ENCODE measurements around the gene SRRM3. TPM values are rescaled to one million over a fixed set of nuclear protein-coding genes. Genes with fewer than 3 reads are reported as not detected.
A peak's percentile ranks its signal among the peaks of the same experiment; 100 is the strongest.

The SRRM3 gene
- total RNA-seq, 4 donors from 2014 or later, result 1.6 to 4.1 (median 2.8) TPM

GRCh38 chr7:76293407-76293901 lies 91.8 kb downstream of the SRRM3 start:
- no peak for ATAC-seq
- Histone ChIP-seq H3K9me3 (no peaks in the 10 kb centered on the region), H3K4me1 (peaks cover 9 to 70% (median 44%) of the 10 kb centered on the region in 3 donors), H3K4me3 (no peak overlapping the region), H3K27ac (peak overlapping the region; percentile 87 to 98 (median 97)), H3K36me3 (no peaks in the 10 kb centered on the region), H3K27me3 (no peaks in the 10 kb centered on the region)
- no peak for TF ChIP-seq POLR2A (IDR thresholded peaks at IDR 0.05)
- TF ChIP-seq CTCF (IDR thresholded peaks at IDR 0.05), result no peak
- no peak for TF ChIP-seq EP300 (IDR thresholded peaks at IDR 0.05)
- no peak for TF ChIP-seq POLR2AphosphoS5 (IDR thresholded peaks at IDR 0.05)
- 73 to 79% methylated on average over 2 to 4 of the region's 8 CpGs for WGBS, 2 donors (ENCODE audit: low coverage in 1 of 2)

- ATAC-seq, result peak; percentile 84
- Histone ChIP-seq H3K4me3 (peak overlapping the region; percentile 12 to 48), H3K36me3 (no peaks in the 10 kb centered on the region), H3K9me3 (no peaks in the 10 kb centered on the region), H3K27me3 (no peaks in the 10 kb centered on the region), H3K27ac (peak overlapping the region; percentile 87 to 98 (median 97)), H3K4me1 (peaks cover 9 to 70% (median 44%) of the 10 kb centered on the region in 3 donors)
- peak; percentile 91 for TF ChIP-seq POLR2AphosphoS5 (IDR thresholded peaks at IDR 0.05)
- TF ChIP-seq CTCF (IDR thresholded peaks at IDR 0.05), result no peak
- TF ChIP-seq EP300 (IDR thresholded peaks at IDR 0.05), result peak; percentile 1
- TF ChIP-seq POLR2A (IDR thresholded peaks at IDR 0.05), result no peak
- WGBS, 2 donors (ENCODE audit: low coverage in 1 of 2), result 0 to 14% methylated on average over 1 to 6 of the region's 20 CpGs
Measured at GRCh38 chr7:76294344-76295024, 92.8 kb downstream of the SRRM3 start.

GRCh38 chr7:76296743-76297740 lies 95.3 kb downstream of the SRRM3 start:
- Histone ChIP-seq H3K27me3 (no peaks in the 10 kb centered on the region), H3K4me1 (peaks cover 9 to 66% (median 41%) of the 10 kb centered on the region in 3 donors), H3K27ac (peak overlapping the region; percentile 85 to 98 (median 96)), H3K4me3 (no peak overlapping the region), H3K9me3 (no peaks in the 10 kb centered on the region), H3K36me3 (no peaks in the 10 kb centered on the region)
- peak; percentile 60 for ATAC-seq
- WGBS, 2 donors (ENCODE audit: low coverage in 1 of 2), result 40 to 100% methylated on average over 4 to 11 of the region's 22 CpGs
- TF ChIP-seq POLR2AphosphoS5 (IDR thresholded peaks at IDR 0.05) (peak; percentile 85), POLR2A (IDR thresholded peaks at IDR 0.05) (no peak), EP300 (IDR thresholded peaks at IDR 0.05) (no peak), CTCF (IDR thresholded peaks at IDR 0.05) (no peak)

GRCh38 chr7:76300166-76300731 lies 98.6 kb downstream of the SRRM3 start:
- WGBS, 2 donors (ENCODE audit: low coverage in 1 of 2), result 68 to 90% methylated on average over 3 to 7 of the region's 7 CpGs
- H3K4me1 ChIP-seq, result peaks cover 3 to 56% (median 30%) of the 10 kb centered on the region in 3 donors
- no peak for ATAC-seq
- H3K27ac ChIP-seq, result peak overlapping the region in 3 of 4 donors; percentile 82 to 100 (median 98)
- no peaks in the 10 kb centered on the region for H3K9me3 ChIP-seq
- peaks cover 0 to 13% of the 10 kb centered on the region in 2 donors for H3K36me3 ChIP-seq
- TF ChIP-seq POLR2AphosphoS5 (IDR thresholded peaks at IDR 0.05) (peak; percentile 84), POLR2A (IDR thresholded peaks at IDR 0.05) (no peak)
- H3K4me3 ChIP-seq, result no peak overlapping the region
- H3K27me3 ChIP-seq, result no peaks in the 10 kb centered on the region

GRCh38 chr7:76301000-76301399 lies 99.3 kb downstream of the SRRM3 start:
- WGBS, 2 donors (ENCODE audit: low coverage in 1 of 2), result 94 to 100% methylated on average over 2 to 3 of the region's 3 CpGs
- TF ChIP-seq CTCF (IDR thresholded peaks at IDR 0.05), result no peak
- no peak for TF ChIP-seq POLR2AphosphoS5 (IDR thresholded peaks at IDR 0.05)
- TF ChIP-seq POLR2A (IDR thresholded peaks at IDR 0.05), result no peak
- TF ChIP-seq EP300 (IDR thresholded peaks at IDR 0.05), result no peak
- H3K9me3 ChIP-seq, result no peaks in the 10 kb centered on the region
- peak overlapping the region in 3 of 4 donors; percentile 82 to 100 (median 98) for H3K27ac ChIP-seq
- H3K4me1 ChIP-seq, result peaks cover 3 to 56% (median 25%) of the 10 kb centered on the region in 3 donors
- no peak overlapping the region for H3K4me3 ChIP-seq
- H3K36me3 ChIP-seq, result peaks cover 0 to 13% of the 10 kb centered on the region in 2 donors
- no peak for ATAC-seq
- H3K27me3 ChIP-seq, result no peaks in the 10 kb centered on the region

All from gastroesophageal sphincter (tissue), 4 donors.